Muscle layer of colon (tissue), 2 donors: ENCODE data around the gene SHISA7.
"Not testable (repeated sequence)": the region's sequence is repeated elsewhere in the genome, so short reads cannot be mapped to it uniquely, and the experiment has no call there.

Experiments
- H3K27ac ChIP-seq: one replicate; pipeline ENCODE4 v1.7.0; 2013; ENCODE audit warnings: low read depth, mild to moderate bottlenecking, low read length, moderate library complexity
- H3K27me3 ChIP-seq, 2 donors: one replicate each; pipeline ENCODE4 v1.7.0; 2013; ENCODE audit warnings: low read length in 2 of 2, mild to moderate bottlenecking in 2 of 2; ENCODE audit not compliant: insufficient read depth in 2 of 2, control insufficient read depth in 1 of 2
- H3K36me3 ChIP-seq: one replicate; pipeline ENCODE4 v1.7.0; 2013; ENCODE audit warnings: mild to moderate bottlenecking, low read length; ENCODE audit not compliant: insufficient read depth
- H3K4me1 ChIP-seq: one replicate; pipeline ENCODE4 v1.7.0; 2013; ENCODE audit warnings: mild to moderate bottlenecking, low read length; ENCODE audit not compliant: insufficient read depth
- H3K4me3 ChIP-seq, 2 donors: one replicate each; pipeline ENCODE4 v1.7.0; 2013; ENCODE audit warnings: low read length in 2 of 2, low read depth in 1 of 2, mild to moderate bottlenecking in 1 of 2, moderate library complexity in 1 of 2
- H3K9ac ChIP-seq: one replicate; pipeline ENCODE4 v1.7.0; 2013; ENCODE audit warnings: low read length
- H3K9me3 ChIP-seq: one replicate; pipeline ENCODE4 v1.7.0; 2013; ENCODE audit warnings: mild to moderate bottlenecking, low read length
- donor health status: abdominal sarcoma.
- donor health status: Adenocarcinoma of cecum.

The SHISA7 gene

GRCh38 chr19:55436847-55437246 lies 6.3 kb downstream of the SHISA7 start:
- Histone ChIP-seq H3K4me3 (no peak overlapping the region), H3K9ac (no peak overlapping the region), H3K4me1 (no peaks in the 10 kb centered on the region), H3K27ac (no peak overlapping the region), H3K27me3 (peaks cover 55 to 72% of the 10 kb centered on the region in 2 donors), H3K36me3 (no peaks in the 10 kb centered on the region), H3K9me3 (no peaks in the 10 kb centered on the region)

DNA sequence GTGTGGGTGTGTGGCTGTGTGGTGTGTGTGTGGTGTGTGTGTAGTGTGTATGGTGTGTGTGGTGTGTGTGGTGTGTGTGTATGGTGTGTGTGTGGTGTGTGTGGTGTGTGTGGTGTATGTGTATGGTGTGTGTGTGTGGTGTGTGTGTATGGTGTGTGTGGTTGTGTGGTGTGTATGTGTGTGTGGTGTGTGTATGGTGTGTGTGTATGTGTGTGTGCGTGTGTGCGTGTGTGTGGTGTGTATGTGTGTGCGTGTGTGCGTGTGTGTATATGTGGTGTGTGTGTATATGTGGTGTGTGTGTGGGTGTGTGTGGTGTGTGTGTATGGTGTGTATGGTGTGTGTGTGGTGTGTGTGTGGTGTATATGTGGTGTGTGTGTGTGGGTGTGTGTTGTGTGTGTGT lies 8.1 kb downstream of the SHISA7 start:
- no peaks in the 10 kb centered on the region for H3K9me3 ChIP-seq
- peaks cover 42 to 68% of the 10 kb centered on the region in 2 donors for H3K27me3 ChIP-seq
- no peaks in the 10 kb centered on the region for H3K36me3 ChIP-seq
- H3K27ac ChIP-seq = no peak overlapping the region
- no peaks in the 10 kb centered on the region for H3K4me1 ChIP-seq
- no peak overlapping the region for H3K4me3 ChIP-seq
- no peak overlapping the region for H3K9ac ChIP-seq

- no peaks in the 10 kb centered on the region for H3K4me1 ChIP-seq
- peaks cover 41 to 68% of the 10 kb centered on the region in 2 donors for H3K27me3 ChIP-seq
- H3K9me3 ChIP-seq = no peaks in the 10 kb centered on the region
- no peak overlapping the region for H3K9ac ChIP-seq
- no peaks in the 10 kb centered on the region for H3K36me3 ChIP-seq
- no peak overlapping the region for H3K27ac ChIP-seq
- H3K4me3 ChIP-seq = no peak overlapping the region
These were observed 8.7 kb downstream of the SHISA7 start for GRCh38 chr19:55434356-55434919.

GRCh38 chr19:55433292-55433691 lies 9.8 kb downstream of the SHISA7 start:
- Histone ChIP-seq H3K27ac (no peak overlapping the region), H3K9me3 (no peaks in the 10 kb centered on the region), H3K27me3 (peaks cover 32 to 62% of the 10 kb centered on the region in 2 donors), H3K9ac (no peak overlapping the region), H3K4me3 (no peak overlapping the region), H3K36me3 (no peaks in the 10 kb centered on the region), H3K4me1 (no peaks in the 10 kb centered on the region)

DNA sequence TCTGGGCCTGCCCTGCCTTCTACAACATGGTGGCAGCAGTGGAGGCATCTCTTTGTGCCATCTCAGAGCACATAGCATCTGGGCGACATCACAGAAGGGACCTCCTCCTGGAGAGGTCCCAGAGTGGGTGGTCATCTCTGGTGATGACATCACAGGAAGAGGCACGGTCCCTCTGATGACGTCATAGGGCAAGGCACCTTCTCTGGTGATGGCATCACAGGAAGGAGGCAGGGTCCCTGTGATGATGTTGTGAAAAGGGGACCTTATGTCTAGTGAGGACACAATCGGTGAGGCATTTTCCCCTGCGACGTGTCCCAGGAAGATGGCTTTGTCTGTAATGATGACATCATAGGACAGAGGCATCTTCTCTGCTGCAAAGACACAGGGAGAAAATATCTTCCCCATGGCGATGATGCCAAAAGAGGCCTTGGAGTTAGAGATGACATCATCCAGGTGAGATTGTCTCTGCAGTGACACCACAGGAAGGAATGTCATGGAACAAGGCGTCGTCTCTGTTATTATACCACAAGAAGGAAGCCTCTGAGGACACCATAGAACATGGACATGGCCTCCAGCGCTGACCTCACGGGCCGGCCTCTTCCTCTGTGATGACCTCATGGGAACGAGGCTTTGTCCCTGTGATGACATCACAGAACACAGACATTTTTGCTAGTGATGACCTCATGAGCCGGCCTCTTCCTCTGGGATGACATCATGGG lies 10.7 kb downstream of the SHISA7 start:
- peaks cover 27 to 53% of the 10 kb centered on the region in 2 donors for H3K27me3 ChIP-seq

GRCh38 chr19:55431183-55431582 lies 11.9 kb downstream of the SHISA7 start:
- no peaks in the 10 kb centered on the region for H3K9me3 ChIP-seq
- H3K4me3 ChIP-seq = no peak overlapping the region
- peaks cover 27 to 47% of the 10 kb centered on the region in 2 donors for H3K27me3 ChIP-seq
- no peaks in the 10 kb centered on the region for H3K4me1 ChIP-seq
- no peaks in the 10 kb centered on the region for H3K36me3 ChIP-seq
- H3K27ac ChIP-seq = no peak overlapping the region
- H3K9ac ChIP-seq = no peak overlapping the region

More for the DNA sequence above, 10.7 kb downstream of the SHISA7 start:
- H3K9me3 ChIP-seq = no peaks in the 10 kb centered on the region
- no peak overlapping the region for H3K4me3 ChIP-seq
- H3K27ac ChIP-seq = no peak overlapping the region
- H3K4me1 ChIP-seq = no peaks in the 10 kb centered on the region
- no peak overlapping the region for H3K9ac ChIP-seq
- no peaks in the 10 kb centered on the region for H3K36me3 ChIP-seq

DNA sequence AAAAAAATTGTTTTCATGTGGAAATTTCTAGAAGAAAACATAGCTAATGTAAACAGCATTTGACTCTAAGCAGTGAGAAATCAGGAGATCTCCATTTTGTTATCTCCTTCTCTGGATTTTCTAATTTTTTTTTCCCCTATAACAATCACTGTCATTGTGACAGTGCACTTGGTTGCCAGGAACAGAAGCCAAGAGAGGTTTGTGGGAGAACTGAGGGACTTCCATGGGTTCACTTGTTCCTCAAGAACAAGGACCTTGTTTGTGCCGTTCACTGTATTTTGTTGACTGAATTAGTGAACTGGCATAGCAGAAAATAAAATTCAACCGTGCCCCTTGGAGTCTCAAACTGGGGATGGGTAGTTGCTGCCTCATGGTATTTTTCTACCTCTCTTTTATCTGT lies 17.1 kb downstream of the SHISA7 start:
- no peak overlapping the region for H3K9ac ChIP-seq
- H3K27me3 ChIP-seq = peaks cover 0 to 18% of the 10 kb centered on the region in 2 donors
- no peaks in the 10 kb centered on the region for H3K9me3 ChIP-seq
- H3K27ac ChIP-seq = no peak overlapping the region
- no peaks in the 10 kb centered on the region for H3K4me1 ChIP-seq
- no peaks in the 10 kb centered on the region for H3K36me3 ChIP-seq
- H3K4me3 ChIP-seq = no peak overlapping the region

- H3K4me1 ChIP-seq = no peaks in the 10 kb centered on the region
- no peaks in the 10 kb centered on the region for H3K9me3 ChIP-seq
- no peak overlapping the region for H3K9ac ChIP-seq
- no peak overlapping the region for H3K27ac ChIP-seq
- no peaks in the 10 kb centered on the region for H3K36me3 ChIP-seq
- H3K27me3 ChIP-seq = peaks cover 0 to 10% of the 10 kb centered on the region in 2 donors
- H3K4me3 ChIP-seq = no peak overlapping the region
These were observed 18.6 kb downstream of the SHISA7 start for GRCh38 chr19:55424518-55424917.

GRCh38 chr19:55423225-55424005 lies 19.7 kb downstream of the SHISA7 start:
- no peaks in the 10 kb centered on the region for H3K9me3 ChIP-seq
- H3K4me1 ChIP-seq = no peaks in the 10 kb centered on the region
- peaks cover 0 to 10% of the 10 kb centered on the region in 2 donors for H3K27me3 ChIP-seq
- H3K36me3 ChIP-seq = no peaks in the 10 kb centered on the region
- H3K4me3 ChIP-seq = no peak overlapping the region
- H3K9ac ChIP-seq = no peak overlapping the region
- H3K27ac ChIP-seq = no peak overlapping the region

- not testable (repeated sequence) for H3K9ac ChIP-seq, H3K27me3 ChIP-seq, H3K4me3 ChIP-seq, H3K9me3 ChIP-seq, H3K36me3 ChIP-seq, H3K27ac ChIP-seq, H3K4me1 ChIP-seq
These were observed 21.8 kb downstream of the SHISA7 start for GRCh38 chr19:55421281-55421680.

- Histone ChIP-seq H3K36me3 (no peaks in the 10 kb centered on the region), H3K9me3 (no peaks in the 10 kb centered on the region), H3K4me3 (no peak overlapping the region), H3K27me3 (peaks cover 0 to 10% of the 10 kb centered on the region in 2 donors), H3K27ac (no peak overlapping the region), H3K9ac (no peak overlapping the region), H3K4me1 (no peaks in the 10 kb centered on the region)
These were observed 23.4 kb downstream of the SHISA7 start for GRCh38 chr19:55419624-55420236.
